Psoas muscle (tissue), 8 donors: ENCODE data around the gene BUB3. TPM values are rescaled to one million over a fixed set of nuclear protein-coding genes. Genes with fewer than 3 reads are reported as not detected.

Source experiments
- ATAC-seq, 4 donors: fragments of 200-7000 bp; cut with Tn5 transposase; one replicate each; pipeline ENCODE4 v1.9.1; 2020; ENCODE audit warnings: moderate library complexity in 3 of 4, mild to moderate bottlenecking in 2 of 4
- DNase-seq, 2 donors: peaks; one replicate each; pipeline ENCODE4 v3.0.0-alpha.2; 2020
- H3K27ac ChIP-seq: fragments of 200-600 bp; one replicate; pipeline ENCODE4 v1.8.0; 2022
- H3K27me3 ChIP-seq, 3 donors: fragments of 200-600 bp in 1 of 3; one replicate each; pipeline versions ENCODE4 v1.6.1 to v1.8.0; 2013 to 2022; ENCODE audit warnings: low read length in 2 of 3, mild to moderate bottlenecking in 2 of 3, moderate library complexity in 1 of 3; ENCODE audit not compliant: insufficient read depth in 3 of 3
- H3K36me3 ChIP-seq, 2 donors: fragments of 200-600 bp in 1 of 2; one replicate each; pipeline versions ENCODE4 v1.6.1 to v1.8.0; 2013 to 2022; ENCODE audit warnings: low read depth in 1 of 2, mild to moderate bottlenecking in 1 of 2, moderate library complexity in 1 of 2; ENCODE audit not compliant: insufficient read depth in 1 of 2
- H3K4me1 ChIP-seq: fragments of 200-600 bp; one replicate; pipeline ENCODE4 v1.8.0; 2022
- H3K4me3 ChIP-seq: fragments of 200-600 bp; one replicate; pipeline ENCODE4 v1.8.0; 2022; ENCODE audit warnings: mild to moderate bottlenecking
- H3K9me3 ChIP-seq: fragments of 200-600 bp; one replicate; pipeline ENCODE4 v1.8.0; 2022
- CTCF ChIP-seq: fragments of 200-600 bp; IDR thresholded peaks from one replicate; pipeline ENCODE4 v1.8.0; 2022; ENCODE audit warnings: antibody characterized with exemption
- WGBS, 3 donors: extraction: QIAGEN DNeasy Blood & Tissue Kit; methylation state at CpG; one replicate each; pipeline versions ENCODE4 v1.1.6 to v1.1.7; 2013; 5-methylcytosine and 5-hydroxymethylcytosine counted together
- intact Hi-C, 2 donors: fragments of 100-400 bp; cut with DNase I; formaldehyde crosslinking; loops; one replicate each; pipeline versions ENCODE4 v1.11.0 to v1.14.2; 2022
- polyA plus RNA-seq, 3 donors: library from polyadenylated mRNA; stranded (reverse); fragments of 200-250 nt; gene quantifications; one replicate each; pipeline ENCODE4 v1.2.3, GENCODE V29; 2013
- total RNA-seq, 4 donors: library from RNA; stranded (reverse); fragmentation: NEBNext Ultra II Directional in 2 of 4; extraction: Animal tissue kit (Norgen Biotek cat#: 25700) in 2 of 4; gene quantifications; one replicate each; pipeline versions ENCODE4 v1.2.1 to v1.2.4, GENCODE V29; 2021 to 2023
- donor health status: healthy with polysubstance abuse.
- donor health status: DM: no; HTN: no; CAD: no; lungs with moderate emphysema.
- donor health status: Bipolar disorder and iron deficiency.
- donor health status: healthy.
- donor health status: DM: yes; HTN: yes; CAD: no.
- donor health status: DM: no; HTN: no; CAD: no.
- donor health status: DM: no; HTN: no; CAD: no.
- donor health status: DM: yes; HTN: yes; CAD: no.

Gene BUB3
- total and polyA plus RNA-seq, 7 donors, result 28.6 to 67.3 (median 32.9) TPM

GRCh38 chr10:123194056-123194455 lies 39.9 kb downstream of the BUB3 start:
- 82 to 86% (median 85%) methylated on average over 9 of the region's 9 CpGs for WGBS, 3 donors
- ATAC-seq (no peak), DNase-seq (no peak)
- Histone ChIP-seq H3K9me3 (no peaks in the 10 kb centered on the region), H3K4me1 (no peaks in the 10 kb centered on the region), H3K27ac (no peak overlapping the region), H3K36me3 (peaks cover 0 to 8% of the 10 kb centered on the region in 2 donors), H3K4me3 (no peak overlapping the region), H3K27me3 (no peaks in the 10 kb centered on the region)
- no peak for TF ChIP-seq CTCF
- intact Hi-C loops, result no loop called here

- DNase-seq (no peak), ATAC-seq (no peak)
- Histone ChIP-seq H3K4me3 (no peak overlapping the region), H3K9me3 (no peaks in the 10 kb centered on the region), H3K27me3 (no peaks in the 10 kb centered on the region), H3K36me3 (no peaks in the 10 kb centered on the region), H3K4me1 (no peaks in the 10 kb centered on the region), H3K27ac (no peak overlapping the region)
- intact Hi-C loops, result no loop called here
- 67 to 71% (median 70%) methylated on average over 6 of the region's 6 CpGs for WGBS, 3 donors
- TF ChIP-seq CTCF, result no peak
These were observed 46.3 kb downstream of the BUB3 start for GRCh38 chr10:123200531-123200930.

GRCh38 chr10:123202506-123202905 lies 48.3 kb downstream of the BUB3 start:
- no peak for TF ChIP-seq CTCF
- H3K36me3 ChIP-seq, result no peaks in the 10 kb centered on the region
- 94 to 97% (median 95%) methylated on average over 8 of the region's 8 CpGs for WGBS, 3 donors
- H3K4me1 ChIP-seq, result no peaks in the 10 kb centered on the region
- ATAC-seq, result no peak
- no peaks in the 10 kb centered on the region for H3K9me3 ChIP-seq
- DNase-seq, result no peak
- intact Hi-C loops, result no loop called here
- no peaks in the 10 kb centered on the region for H3K27me3 ChIP-seq
- H3K4me3 ChIP-seq, result no peak overlapping the region
- no peak overlapping the region for H3K27ac ChIP-seq

GRCh38 chr10:123203393-123204126 lies 49.4 kb downstream of the BUB3 start:
- ATAC-seq (no peak), DNase-seq (no peak)
- intact Hi-C loops, result no loop called here
- H3K36me3 ChIP-seq, result no peaks in the 10 kb centered on the region
- no peak for TF ChIP-seq CTCF
- 93 to 95% (median 94%) methylated on average over 5 to 6 of the region's 6 CpGs for WGBS, 3 donors
- H3K4me1 ChIP-seq, result no peaks in the 10 kb centered on the region
- H3K27me3 ChIP-seq, result no peaks in the 10 kb centered on the region
- H3K9me3 ChIP-seq, result peaks cover 8% of the 10 kb centered on the region
- no peak overlapping the region for H3K4me3 ChIP-seq
- no peak overlapping the region for H3K27ac ChIP-seq

- Histone ChIP-seq H3K27me3 (no peaks in the 10 kb centered on the region), H3K4me3 (no peak overlapping the region), H3K27ac (no peak overlapping the region), H3K4me1 (no peaks in the 10 kb centered on the region), H3K9me3 (peaks cover 8% of the 10 kb centered on the region), H3K36me3 (no peaks in the 10 kb centered on the region)
- TF ChIP-seq CTCF, result no peak
- 52 to 80% (median 63%) methylated on average over 1 of the region's 1 CpG for WGBS, 3 donors
- ATAC-seq (no peak), DNase-seq (no peak)
- intact Hi-C loops, result no loop called here
These were observed 49.9 kb downstream of the BUB3 start for GRCh38 chr10:123204127-123204461.
